Psoas muscle (tissue), 8 donors: ENCODE measurements around the gene LRP3. TPM values are rescaled to one million over a fixed set of nuclear protein-coding genes. Genes with fewer than 3 reads are reported as not detected.
A peak's percentile ranks its signal among the peaks of the same experiment; 100 is the strongest.

ENCODE experiments used
- ATAC-seq, 4 donors: fragments of 200-7000 bp; cut with Tn5 transposase; one replicate each; pipeline ENCODE4 v1.9.1; 2020; ENCODE audit warnings: moderate library complexity in 3 of 4, mild to moderate bottlenecking in 2 of 4
- DNase-seq, 2 donors: peaks; one replicate each; pipeline ENCODE4 v3.0.0-alpha.2; 2020
- H3K27ac ChIP-seq: fragments of 200-600 bp; one replicate; pipeline ENCODE4 v1.8.0; 2022
- H3K27me3 ChIP-seq, 3 donors: fragments of 200-600 bp in 1 of 3; one replicate each; pipeline versions ENCODE4 v1.6.1 to v1.8.0; 2013 to 2022; ENCODE audit warnings: low read length in 2 of 3, mild to moderate bottlenecking in 2 of 3, moderate library complexity in 1 of 3; ENCODE audit not compliant: insufficient read depth in 3 of 3
- H3K36me3 ChIP-seq, 2 donors: fragments of 200-600 bp in 1 of 2; one replicate each; pipeline versions ENCODE4 v1.6.1 to v1.8.0; 2013 to 2022; ENCODE audit warnings: low read depth in 1 of 2, mild to moderate bottlenecking in 1 of 2, moderate library complexity in 1 of 2; ENCODE audit not compliant: insufficient read depth in 1 of 2
- H3K4me1 ChIP-seq: fragments of 200-600 bp; one replicate; pipeline ENCODE4 v1.8.0; 2022
- H3K4me3 ChIP-seq: fragments of 200-600 bp; one replicate; pipeline ENCODE4 v1.8.0; 2022; ENCODE audit warnings: mild to moderate bottlenecking
- H3K9me3 ChIP-seq: fragments of 200-600 bp; one replicate; pipeline ENCODE4 v1.8.0; 2022
- CTCF ChIP-seq: fragments of 200-600 bp; IDR thresholded peaks from one replicate; pipeline ENCODE4 v1.8.0; 2022; ENCODE audit warnings: antibody characterized with exemption
- WGBS, 3 donors: extraction: QIAGEN DNeasy Blood & Tissue Kit; methylation state at CpG; one replicate each; pipeline versions ENCODE4 v1.1.6 to v1.1.7; 2013; 5-methylcytosine and 5-hydroxymethylcytosine counted together
- intact Hi-C, 2 donors: fragments of 100-400 bp; cut with DNase I; formaldehyde crosslinking; loops; one replicate each; pipeline versions ENCODE4 v1.11.0 to v1.14.2; 2022
- polyA plus RNA-seq, 3 donors: library from polyadenylated mRNA; stranded (reverse); fragments of 200-250 nt; gene quantifications; one replicate each; pipeline ENCODE4 v1.2.3, GENCODE V29; 2013
- total RNA-seq, 4 donors: library from RNA; stranded (reverse); fragmentation: NEBNext Ultra II Directional in 2 of 4; extraction: Animal tissue kit (Norgen Biotek cat#: 25700) in 2 of 4; gene quantifications; one replicate each; pipeline versions ENCODE4 v1.2.1 to v1.2.4, GENCODE V29; 2021 to 2023
- donor health status: healthy with polysubstance abuse.
- donor health status: DM: no; HTN: no; CAD: no; lungs with moderate emphysema.
- donor health status: Bipolar disorder and iron deficiency.
- donor health status: healthy.
- donor health status: DM: yes; HTN: yes; CAD: no.
- donor health status: DM: no; HTN: no; CAD: no.
- donor health status: DM: no; HTN: no; CAD: no.
- donor health status: DM: yes; HTN: yes; CAD: no.

LRP3 gene
- total and polyA plus RNA-seq, 7 donors, result 10.7 to 25.1 (median 18.8) TPM

DNA sequence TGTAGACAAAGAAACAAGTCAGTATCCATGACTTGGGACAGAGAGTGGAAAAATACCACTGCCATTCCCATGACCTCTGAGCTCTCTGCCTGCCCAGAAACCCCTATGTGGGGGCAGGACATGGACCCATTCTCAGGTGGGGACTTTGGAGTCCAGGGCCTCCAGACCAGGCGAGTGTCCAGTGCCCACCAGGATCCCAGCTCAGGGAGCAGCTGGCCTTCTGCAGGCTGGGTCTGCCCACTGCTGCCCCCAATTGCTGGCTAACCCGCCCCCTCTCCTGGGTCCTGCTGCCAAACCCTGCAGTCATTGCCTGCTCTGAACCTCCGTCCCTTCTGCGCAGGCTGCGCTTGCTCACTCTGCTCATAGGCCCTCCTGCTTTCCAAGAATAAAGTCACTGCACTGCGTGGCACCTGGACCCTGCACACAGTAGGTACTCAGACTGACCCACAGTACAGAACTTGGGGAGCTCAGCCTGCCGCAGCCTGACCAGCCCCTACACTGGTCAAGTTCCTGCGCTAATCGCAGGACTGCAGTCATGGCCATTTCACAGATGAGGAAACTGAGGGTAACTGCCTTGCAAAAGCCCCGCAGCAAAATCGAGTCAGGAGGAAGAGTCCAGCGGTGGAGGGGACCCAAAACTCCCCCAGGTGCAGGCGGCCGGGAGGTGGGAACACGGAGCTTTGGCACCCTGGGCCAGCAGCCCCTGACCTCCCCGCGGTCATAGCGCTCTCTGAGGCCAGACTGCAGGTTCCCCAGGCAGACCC, 30.7 kb downstream of the LRP3 start:
- Histone ChIP-seq H3K27me3 (peaks cover 0 to 56% (median 33%) of the 10 kb centered on the region in 3 donors), H3K9me3 (peaks cover 18% of the 10 kb centered on the region), H3K4me3 (peak overlapping the region; percentile 13), H3K4me1 (no peaks in the 10 kb centered on the region), H3K27ac (no peak overlapping the region), H3K36me3 (no peaks in the 10 kb centered on the region)
- WGBS, 3 donors, result 49 to 52% (median 52%) methylated on average over 18 of the region's 18 CpGs
- ATAC-seq, result no peak
- peak in 1 of 2 donors; percentile 46 for DNase-seq
- intact Hi-C loops, result no loop called here
- TF ChIP-seq CTCF, result no peak

- DNase-seq, result peak in 1 of 2 donors; percentile 46
- 1 to 3% (median 2%) methylated on average over 34 to 62 of the region's 62 CpGs for WGBS, 3 donors
- intact Hi-C loops, result no loop called here
- peaks cover 0 to 57% (median 33%) of the 10 kb centered on the region in 3 donors for H3K27me3 ChIP-seq
- no peak for ATAC-seq
- no peak within 1 kb of the TSS for H3K27ac ChIP-seq
- H3K36me3 ChIP-seq, result no peaks in the 10 kb centered on the region
- H3K4me1 ChIP-seq, result no peaks in the 10 kb centered on the region
- no peak for TF ChIP-seq CTCF
- H3K9me3 ChIP-seq, result peaks cover 18% of the 10 kb centered on the region
- H3K4me3 ChIP-seq, result peak within 1 kb of the TSS; percentile 15
These were observed 31.4 kb downstream of the LRP3 start, which contains the start of gene SLC7A10 for GRCh38 chr19:33225458-33225926. TSS of gene SLC7A10 (minus strand) at chr19:33225850. CDS start at chr19:33225703, 147 bp downstream.

- peaks cover 0 to 64% (median 33%) of the 10 kb centered on the region in 3 donors for H3K27me3 ChIP-seq
- no peak for TF ChIP-seq CTCF
- intact Hi-C loops, result no loop called here
- WGBS, 3 donors, result 2 to 3% (median 2%) methylated on average over 29 to 66 of the region's 66 CpGs
- no peak overlapping the region for H3K27ac ChIP-seq
- DNase-seq (peak in 1 of 2 donors; percentile 52), ATAC-seq (peak in 1 of 4 donors; percentile 24)
- H3K4me1 ChIP-seq, result no peaks in the 10 kb centered on the region
- peaks cover 18% of the 10 kb centered on the region for H3K9me3 ChIP-seq
- H3K36me3 ChIP-seq, result no peaks in the 10 kb centered on the region
- peak overlapping the region; percentile 15 for H3K4me3 ChIP-seq
These were observed 32.6 kb downstream of the LRP3 start for GRCh38 chr19:33226550-33227241.

DNA sequence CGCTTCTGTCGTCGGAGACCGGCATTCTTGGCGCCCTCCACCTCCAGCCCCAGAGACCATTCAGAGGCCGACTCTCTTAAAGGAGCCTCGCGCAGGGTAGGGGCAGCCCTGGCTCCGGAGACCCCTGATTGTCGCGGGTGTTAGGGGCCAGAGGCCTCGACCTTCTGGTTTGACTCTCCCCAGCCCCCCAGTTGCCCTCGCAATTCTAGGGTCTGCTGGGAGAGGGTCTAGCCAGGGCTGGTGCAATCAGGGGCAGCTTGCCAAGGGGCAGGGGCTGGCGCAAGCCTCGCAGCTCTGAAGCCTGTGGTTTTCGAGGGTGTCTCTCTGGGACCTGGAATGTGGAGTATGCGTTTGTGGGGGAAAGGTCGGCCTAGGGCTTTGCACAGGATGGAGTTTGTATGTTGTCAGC, 33.1 kb downstream of the LRP3 start:
- DNase-seq (peak in 1 of 2 donors; percentile 34), ATAC-seq (peak in 1 of 4 donors; percentile 15)
- WGBS, 3 donors, result 23 to 27% (median 24%) methylated on average over 14 to 18 of the region's 18 CpGs
- Histone ChIP-seq H3K36me3 (no peaks in the 10 kb centered on the region), H3K27ac (no peak overlapping the region), H3K27me3 (peaks cover 0 to 64% (median 33%) of the 10 kb centered on the region in 3 donors), H3K4me3 (peak overlapping the region; percentile 15), H3K4me1 (no peaks in the 10 kb centered on the region), H3K9me3 (peaks cover 18% of the 10 kb centered on the region)
- no peak for TF ChIP-seq CTCF
- intact Hi-C loops, result no loop called here
